B cell (primary cell): ENCODE measurements around the gene ZBED2. TPM values are rescaled to one million over a fixed set of nuclear protein-coding genes. Genes with fewer than 3 reads are reported as not detected.

Experiments used
- ATAC-seq: fragments of 200-7000 bp; cut with Tn5 transposase; one replicate; pipeline ENCODE4 v1.10.0; 2021; ENCODE audit warnings: low read depth, mild to moderate bottlenecking, moderate number of reproducible peaks, moderate library complexity
- CTCF ChIA-PET: fragments of 350-600 bp; sonication (Branson Sonifier 250); formaldehyde crosslinking; loops from one replicate; lab custom pipeline; 2021; ENCODE audit warnings: antibody characterized with exemption, inconsistent platforms; lab: Charles Lee
- POLR2A ChIA-PET: fragments of 350-600 bp; sonication (Branson Sonifier 250); formaldehyde crosslinking; loops from one replicate; lab custom pipeline; 2021; ENCODE audit warnings: antibody characterized with exemption; lab: Charles Lee
- DNase-seq: peaks from one replicate; pipeline ENCODE4 v3.0.0; 2013
- H2AFZ ChIP-seq: 2 replicates; pipeline ENCODE4 v1.6.1; 2012; ENCODE audit warnings: mild to moderate bottlenecking, low read depth, low read length; ENCODE audit not compliant: insufficient read depth, poor library complexity, severe bottlenecking
- H3K27ac ChIP-seq, 2 donors: 1 replicate in 1 of 2; 2 replicates in 1 of 2; pipeline ENCODE4 v1.5.1; 2012 to 2013; ENCODE audit warnings: low read length in 2 of 2, mild to moderate bottlenecking in 2 of 2, moderate library complexity in 1 of 2
- H3K27me3 ChIP-seq, 4 experiments: fragments of 200-600 bp in 1 of 4; sonication (generic) in 1 of 4; replicated peaks in 1 of 4; 1 replicate in 2 of 4; 2 replicates in 2 of 4; pipeline versions ENCODE4 v1.6.1 to v1.7.0; 2013 to 2016; ENCODE audit warnings: low read length in 3 of 4, mild to moderate bottlenecking in 2 of 4, mixed read lengths in 1 of 4, moderate library complexity in 1 of 4; ENCODE audit not compliant: insufficient read depth in 4 of 4, control insufficient read depth in 3 of 4; ENCODE audit errors: control extremely low read depth in 1 of 4
- H3K36me3 ChIP-seq, 2 experiments: replicated peaks in 1 of 2; 1 replicate in 1 of 2; 2 replicates in 1 of 2; pipeline versions ENCODE4 v1.6.1 to v1.7.1; 2013; ENCODE audit warnings: low read length in 1 of 2; ENCODE audit not compliant: insufficient read depth in 2 of 2, control insufficient read depth in 1 of 2; ENCODE audit errors: control extremely low read depth in 1 of 2, extremely low read depth in 1 of 2
- H3K4me1 ChIP-seq, 2 donors: fragments of 200-600 bp in 1 of 2; sonication (generic) in 1 of 2; 1 replicate in 1 of 2; 2 replicates in 1 of 2; pipeline versions ENCODE4 v1.5.1 to v1.6.1; 2013 to 2017; ENCODE audit warnings: low read length in 2 of 2; ENCODE audit not compliant: control insufficient read depth in 2 of 2, insufficient read depth in 2 of 2
- H3K4me2 ChIP-seq: replicated peaks from 2 replicates; pipeline ENCODE3; 2012; ENCODE audit warnings: mild to moderate bottlenecking, low read depth, low read length; ENCODE audit not compliant: poor library complexity, severe bottlenecking
- H3K4me3 ChIP-seq, 5 experiments: fragments of 200-600 bp in 1 of 5; sonication (generic) in 1 of 5; 1 replicate in 3 of 5; 2 replicates in 2 of 5; pipeline versions ENCODE4 v1.5.1 to v1.7.0; 2011 to 2016; ENCODE audit warnings: low read length in 4 of 5, mild to moderate bottlenecking in 4 of 5, low read depth in 2 of 5, control low read depth in 1 of 5, moderate library complexity in 1 of 5; ENCODE audit not compliant: insufficient read depth in 1 of 5; ENCODE audit errors: control extremely low read depth in 1 of 5, extremely low read depth in 1 of 5
- H3K79me2 ChIP-seq: fragments of 200-600 bp; sonication (generic); one replicate; pipeline ENCODE4 v1.6.0; 2016; ENCODE audit warnings: low read length; ENCODE audit not compliant: control insufficient read depth, insufficient read depth
- H3K9ac ChIP-seq: fragments of 200-600 bp; sonication (generic); 2 replicates; pipeline ENCODE4 v1.6.1; 2017; ENCODE audit warnings: mild to moderate bottlenecking, low read length, moderate library complexity
- H3K9me3 ChIP-seq, 3 donors: one replicate each; pipeline versions ENCODE4 v1.6.1 to v1.7.1; 2013; ENCODE audit warnings: low read length in 2 of 3; ENCODE audit not compliant: control insufficient read depth in 2 of 3, insufficient read depth in 1 of 3; ENCODE audit errors: control extremely low read depth in 1 of 3
- H4K20me1 ChIP-seq: 2 replicates; pipeline ENCODE4 v1.6.0; 2012; ENCODE audit warnings: mild to moderate bottlenecking, low read length; ENCODE audit not compliant: insufficient read depth, control insufficient read depth, poor library complexity, severe bottlenecking
- H3K27ac Mint-ChIP-seq: one replicate; pipeline ENCODE4 v1.8.0; 2021; ENCODE audit warnings: mixed read lengths
- H3K27me3 Mint-ChIP-seq: one replicate; pipeline ENCODE4 v1.8.0; 2021; ENCODE audit warnings: mixed read lengths
- H3K4me1 Mint-ChIP-seq: one replicate; pipeline ENCODE4 v1.8.0; 2021; ENCODE audit warnings: mixed read lengths
- H3K4me3 Mint-ChIP-seq: one replicate; pipeline ENCODE4 v1.8.0; 2021; ENCODE audit warnings: mixed read lengths
- H3K9me3 Mint-ChIP-seq: one replicate; pipeline ENCODE4 v1.8.0; 2022; ENCODE audit warnings: mixed read lengths; ENCODE audit not compliant: insufficient read depth
- EZH2 ChIP-seq: IDR thresholded peaks from 2 replicates; pipeline ENCODE4 v1.6.1; 2012; ENCODE audit warnings: borderline replicate concordance, low read depth, mild to moderate bottlenecking, moderate library complexity, low read length; ENCODE audit not compliant: insufficient read depth, poor library complexity, severe bottlenecking
- WGBS: methylation state at CpG from one replicate; pipeline ENCODE4 v1.1.5; 2013; ENCODE audit warnings: missing lambda C conversion rate; ENCODE audit not compliant: insufficient coverage; 5-methylcytosine and 5-hydroxymethylcytosine counted together
- intact Hi-C: fragments of 100-400 bp; cut with micrococcal nuclease; formaldehyde crosslinking; loops from one replicate; pipeline ENCODE4 v1.10.0; 2022
- polyA minus RNA-seq: library from RNA; depleted of rRNA, polyadenylated mRNA; stranded (reverse); fragments of >200 nt; gene quantifications from 2 replicates; pipeline ENCODE4 v1.2.3, GENCODE V29; 2012
- polyA plus RNA-seq: library from polyadenylated mRNA; depleted of rRNA; stranded (reverse); fragments of >200 nt; gene quantifications from 2 replicates; pipeline ENCODE4 v1.2.3, GENCODE V29; 2012
- total RNA-seq, 2 donors: library from RNA; stranded (reverse); fragments of 120-200 nt in 1 of 2; gene quantifications; 1 replicate in 1 of 2; 2 replicates in 1 of 2; pipeline versions ENCODE4 v1.2.3 to v1.2.4, GENCODE V29; 2013 to 2022
- TF ChIP-seq, protein P1 (sequence below): fragments of 200-600 bp; IDR thresholded peaks from one replicate; pipeline ENCODE4 v1.8.0; 2022; ENCODE audit warnings: antibody characterized with exemption, mild to moderate bottlenecking

ZBED2 gene, protein sequence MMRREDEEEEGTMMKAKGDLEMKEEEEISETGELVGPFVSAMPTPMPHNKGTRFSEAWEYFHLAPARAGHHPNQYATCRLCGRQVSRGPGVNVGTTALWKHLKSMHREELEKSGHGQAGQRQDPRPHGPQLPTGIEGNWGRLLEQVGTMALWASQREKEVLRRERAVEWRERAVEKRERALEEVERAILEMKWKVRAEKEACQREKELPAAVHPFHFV
- total RNA-seq (6.0 and 6.8 TPM in 2 replicates), polyA plus RNA-seq (0.25 and 0.36 TPM in 2 replicates), polyA minus RNA-seq (0.64 and 0.77 TPM in 2 replicates)
- 1.8 TPM for total RNA-seq (2013)

DNA sequence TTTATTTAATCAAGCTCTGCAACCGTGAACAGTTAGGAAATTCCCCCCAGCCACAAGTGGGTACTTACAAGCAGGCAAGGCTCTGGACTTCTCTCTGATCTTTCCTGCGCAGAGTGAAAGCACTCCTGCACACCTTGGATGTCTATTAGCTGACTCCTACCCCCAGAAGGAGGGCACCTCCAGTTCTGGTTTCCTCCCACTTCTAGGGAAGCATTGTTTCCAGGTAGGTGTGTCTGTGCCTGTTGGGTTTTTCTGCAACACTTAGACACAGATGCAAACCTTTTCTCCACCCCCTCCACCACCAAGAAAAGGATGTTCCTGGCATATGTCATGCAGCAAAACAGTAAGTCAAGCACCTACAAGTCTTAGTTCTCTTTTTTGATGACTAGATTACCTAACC is at the start of gene ZBED2:
Gene ZBED2, minus strand, starts transcription at position 115 of the 400 bp plus-strand sequence. CDS start 1,145 bp downstream, outside the sequence.
- Histone ChIP-seq H3K4me2 (peak within 1 kb of the TSS; percentile 54), H3K9ac (peak within 1 kb of the TSS; percentile 22), H4K20me1 (no peaks in the 10 kb centered on the region), H3K36me3 (peaks cover 0 to 7% of the 10 kb centered on the region in 2 experiments), H3K4me1 (peaks cover 25 to 43% of the 10 kb centered on the region in 2 donors), H3K9me3 (no peaks in the 10 kb centered on the region), H3K27me3 (no peaks in the 10 kb centered on the region), H3K27ac (peak within 1 kb of the TSS; percentile 16 to 71), H2AFZ (peak within 1 kb of the TSS; percentile 45), H3K79me2 (no peaks in the 10 kb centered on the region), H3K4me3 (peak within 1 kb of the TSS in 2 of 5 experiments; percentile 2 to 4)
- POLR2A ChIA-PET = interaction anchor here (1.5 kb wide), 1 partner anchor 21 kb away, joined by 6 read pairs; no protein-coding TSS in a partner anchor
- H3K4me3 Mint-ChIP-seq = peak within 1 kb of the TSS; percentile 56
- H3K27me3 Mint-ChIP-seq = no peaks in the 10 kb centered on the region
- peak within 1 kb of the TSS; percentile 84 for H3K27ac Mint-ChIP-seq
- DNase-seq = peak; percentile 35
- intact Hi-C loops = loop anchor here (2.0 kb wide), 1 partner anchor 16 kb away; no protein-coding TSS in a partner anchor
- peak; percentile 56 for ATAC-seq
- H3K4me1 Mint-ChIP-seq = peaks cover 49% of the 10 kb centered on the region
- TF ChIP-seq, protein P1, sequence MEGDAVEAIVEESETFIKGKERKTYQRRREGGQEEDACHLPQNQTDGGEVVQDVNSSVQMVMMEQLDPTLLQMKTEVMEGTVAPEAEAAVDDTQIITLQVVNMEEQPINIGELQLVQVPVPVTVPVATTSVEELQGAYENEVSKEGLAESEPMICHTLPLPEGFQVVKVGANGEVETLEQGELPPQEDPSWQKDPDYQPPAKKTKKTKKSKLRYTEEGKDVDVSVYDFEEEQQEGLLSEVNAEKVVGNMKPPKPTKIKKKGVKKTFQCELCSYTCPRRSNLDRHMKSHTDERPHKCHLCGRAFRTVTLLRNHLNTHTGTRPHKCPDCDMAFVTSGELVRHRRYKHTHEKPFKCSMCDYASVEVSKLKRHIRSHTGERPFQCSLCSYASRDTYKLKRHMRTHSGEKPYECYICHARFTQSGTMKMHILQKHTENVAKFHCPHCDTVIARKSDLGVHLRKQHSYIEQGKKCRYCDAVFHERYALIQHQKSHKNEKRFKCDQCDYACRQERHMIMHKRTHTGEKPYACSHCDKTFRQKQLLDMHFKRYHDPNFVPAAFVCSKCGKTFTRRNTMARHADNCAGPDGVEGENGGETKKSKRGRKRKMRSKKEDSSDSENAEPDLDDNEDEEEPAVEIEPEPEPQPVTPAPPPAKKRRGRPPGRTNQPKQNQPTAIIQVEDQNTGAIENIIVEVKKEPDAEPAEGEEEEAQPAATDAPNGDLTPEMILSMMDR = no peak
- no peak for TF ChIP-seq EZH2
- WGBS = 13% methylated on average over 2 of the region's 2 CpGs
- H3K9me3 Mint-ChIP-seq = no peaks in the 10 kb centered on the region
- CTCF ChIA-PET = interaction anchor here (0.6 to 3.9 kb wide), 4 partner anchors 17 to 740 kb away, joined by 5 to 35 read pairs (median 12); no protein-coding TSS in a partner anchor

DNA sequence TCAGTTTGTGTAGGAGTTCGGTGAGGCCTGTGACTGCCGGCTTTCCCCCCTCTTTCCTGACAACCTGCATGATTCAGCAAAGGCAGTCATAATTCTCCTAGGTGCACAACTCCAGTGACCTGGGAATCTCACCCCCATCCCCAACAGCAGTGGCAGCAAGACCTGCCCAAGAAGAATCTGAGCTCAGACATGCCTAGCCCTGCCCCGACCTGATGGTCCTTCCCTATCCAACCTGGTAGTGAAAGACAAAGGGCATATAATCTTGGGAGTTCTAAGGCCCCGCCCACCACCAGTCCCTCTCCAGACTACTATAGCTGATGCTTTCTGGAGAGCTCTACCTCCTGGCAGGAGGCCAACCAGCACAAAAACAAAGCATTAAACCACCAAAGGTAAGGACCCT is 44.2 kb upstream of the ZBED2 start:
- TF ChIP-seq, protein P1 = no peak
- no peak for TF ChIP-seq EZH2
- DNase-seq (no peak), ATAC-seq (no peak)
- H3K4me3 Mint-ChIP-seq = no peak overlapping the region
- POLR2A ChIA-PET = no interaction called here
- Histone ChIP-seq H3K27me3 (no peaks in the 10 kb centered on the region), H3K9me3 (peaks cover 0 to 5% (median 5%) of the 10 kb centered on the region in 3 donors), H3K27ac (no peak overlapping the region), H3K4me2 (no peak overlapping the region), H3K4me3 (no peak overlapping the region), H4K20me1 (no peaks in the 10 kb centered on the region), H3K36me3 (peaks cover 0 to 18% of the 10 kb centered on the region in 2 experiments), H3K9ac (no peak overlapping the region), H2AFZ (no peak overlapping the region), H3K4me1 (no peaks in the 10 kb centered on the region), H3K79me2 (no peaks in the 10 kb centered on the region)
- peaks cover 6% of the 10 kb centered on the region for H3K9me3 Mint-ChIP-seq
- intact Hi-C loops = no loop called here
- WGBS = 90% methylated on average over 2 of the region's 4 CpGs
- H3K27me3 Mint-ChIP-seq = no peaks in the 10 kb centered on the region
- H3K27ac Mint-ChIP-seq = no peak overlapping the region
- CTCF ChIA-PET = no interaction called here
- H3K4me1 Mint-ChIP-seq = no peaks in the 10 kb centered on the region
